ENCODE measurements around the gene LDLRAD1. TPM values are rescaled to one million over a fixed set of nuclear protein-coding genes. Genes with fewer than 3 reads are reported as not detected.

Gene LDLRAD1
- total and polyA plus RNA-seq, 2 donors (not counting 3 experiments of a cell fraction or from before 2014, with no cell fraction given): not detected

GRCh38 chr1:53998223-53998622, 19.8 kb downstream of the LDLRAD1 start:
- no peaks in the 10 kb centered on the region for H3K9me1 ChIP-seq (replicated peaks; ENCODE audit: control insufficient read depth, extremely low read depth, insufficient read depth, low read length)
- H3K4me2 ChIP-seq (ENCODE audit: insufficient read depth, low read length): no peak overlapping the region
- no peaks in the 10 kb centered on the region for H3K79me2 ChIP-seq (ENCODE audit: control insufficient read depth, insufficient read depth, low read length)
- BruUV-seq (replicated peaks): no TSS peak
- FAIRE-seq (no peak), DNase-seq (ENCODE audit: low read depth, low spot score) (no peak)
- no peaks in the 10 kb centered on the region for H3K9me3 ChIP-seq (replicated peaks; ENCODE audit: control insufficient read depth, insufficient read depth, low read length)
- H2AFZ ChIP-seq (ENCODE audit: low read depth, low read length): no peak overlapping the region
- H3K27ac ChIP-seq (ENCODE audit: insufficient read depth, low read depth, low read length): no peak overlapping the region
- TF ChIP-seq CTCF (IDR thresholded peaks at IDR 0.05; ENCODE audit: extremely low read depth in 1 of 2, insufficient read depth in 1 of 2, low read depth in 1 of 2, low read length in 2 of 2): no peak
- no peak for TF ChIP-seq MYC (IDR thresholded peaks at IDR 0.05; ENCODE audit: low read depth, low read length)
- no peak for TF ChIP-seq MAX (IDR thresholded peaks at IDR 0.05; ENCODE audit: insufficient read depth, insufficient read length)
- no peak for TF ChIP-seq EZH2 (IDR thresholded peaks at IDR 0.05; ENCODE audit: borderline replicate concordance, low read depth, low read length, severe bottlenecking)
- TF ChIP-seq FOS (IDR thresholded peaks at IDR 0.05; ENCODE audit: borderline replicate concordance, insufficient read depth, low read length): no peak
- no peak for TF ChIP-seq JUN (IDR thresholded peaks at IDR 0.05; ENCODE audit: borderline replicate concordance, insufficient read depth, insufficient read length, low read depth)
- TF ChIP-seq POLR2AphosphoS5 (IDR thresholded peaks at IDR 0.05; ENCODE audit: insufficient read depth, low read depth, low read length): no peak
- no peak for TF ChIP-seq POLR2A (IDR thresholded peaks at IDR 0.05; ENCODE audit: low read depth, low read length)
- TF ChIP-seq GATA2 (IDR thresholded peaks at IDR 0.05; ENCODE audit: insufficient read depth, insufficient read length, low read depth, low read length): no peak
- no peaks in the 10 kb centered on the region for H3K4me1 ChIP-seq (ENCODE audit: control insufficient read depth, extremely low read depth, insufficient read depth, low read length)
- peaks cover 0 to 2% of the 10 kb centered on the region in 2 experiments for H3K27me3 ChIP-seq (ENCODE audit: control insufficient read depth in 2 of 2, insufficient read depth in 2 of 2, low read length in 2 of 2)
- H4K20me1 ChIP-seq (replicated peaks; ENCODE audit: control insufficient read depth, extremely low read depth, insufficient read depth, low read length): no peaks in the 10 kb centered on the region
- dilution Hi-C loops (cut with MboI; ENCODE audit: extremely low pct_ligation_motif_present, low sequenced_read_pairs) (no loop called here), intact Hi-C loops (cut with micrococcal nuclease) (no loop called here)
- no peaks in the 10 kb centered on the region for H3K36me3 ChIP-seq (ENCODE audit: control insufficient read depth in 2 of 2, extremely low read depth in 1 of 2, insufficient read depth in 2 of 2, low read length in 2 of 2)
- H3K4me3 ChIP-seq (replicated peaks in 1 of 3; ENCODE audit: insufficient read depth in 1 of 3, low read depth in 1 of 3, low read length in 3 of 3): no peak overlapping the region
- CTCF ChIA-PET: interaction anchor here (0.9 kb wide), 1 partner anchor 9 kb away, joined by 3 read pairs; no protein-coding TSS in a partner anchor
- no peak overlapping the region for H3K9ac ChIP-seq (replicated peaks; ENCODE audit: extremely low read depth, insufficient read depth, low read length)
- POLR2A ChIA-PET: no interaction called here

Data from endothelial cell of umbilical vein (primary cell).